ENCODE results near the gene IL17RB.

The IL17RB gene

DNA sequence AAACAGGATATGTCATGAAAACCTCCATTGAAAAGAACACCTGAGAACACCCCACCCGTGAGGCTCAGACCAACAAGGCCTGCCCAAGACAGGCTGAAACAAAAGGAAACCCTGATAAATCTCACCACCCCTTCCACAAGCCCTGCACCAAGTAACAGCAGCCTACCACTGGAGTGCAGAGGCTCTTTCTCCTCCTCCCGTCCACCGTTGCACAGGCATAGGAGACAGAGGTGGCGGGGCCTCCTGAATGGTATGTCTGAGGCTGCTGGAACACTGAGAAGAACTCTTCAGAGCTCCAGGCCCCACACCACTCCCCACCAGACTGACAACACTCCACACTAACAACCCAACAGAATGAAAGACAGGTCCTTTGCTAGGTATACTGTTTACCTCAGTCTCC is 21.6 kb upstream of the IL17RB start:
- DNase-seq (ENCODE audit: low spot score), result no peak
- TF ChIP-seq, protein P1, sequence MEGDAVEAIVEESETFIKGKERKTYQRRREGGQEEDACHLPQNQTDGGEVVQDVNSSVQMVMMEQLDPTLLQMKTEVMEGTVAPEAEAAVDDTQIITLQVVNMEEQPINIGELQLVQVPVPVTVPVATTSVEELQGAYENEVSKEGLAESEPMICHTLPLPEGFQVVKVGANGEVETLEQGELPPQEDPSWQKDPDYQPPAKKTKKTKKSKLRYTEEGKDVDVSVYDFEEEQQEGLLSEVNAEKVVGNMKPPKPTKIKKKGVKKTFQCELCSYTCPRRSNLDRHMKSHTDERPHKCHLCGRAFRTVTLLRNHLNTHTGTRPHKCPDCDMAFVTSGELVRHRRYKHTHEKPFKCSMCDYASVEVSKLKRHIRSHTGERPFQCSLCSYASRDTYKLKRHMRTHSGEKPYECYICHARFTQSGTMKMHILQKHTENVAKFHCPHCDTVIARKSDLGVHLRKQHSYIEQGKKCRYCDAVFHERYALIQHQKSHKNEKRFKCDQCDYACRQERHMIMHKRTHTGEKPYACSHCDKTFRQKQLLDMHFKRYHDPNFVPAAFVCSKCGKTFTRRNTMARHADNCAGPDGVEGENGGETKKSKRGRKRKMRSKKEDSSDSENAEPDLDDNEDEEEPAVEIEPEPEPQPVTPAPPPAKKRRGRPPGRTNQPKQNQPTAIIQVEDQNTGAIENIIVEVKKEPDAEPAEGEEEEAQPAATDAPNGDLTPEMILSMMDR (IDR thresholded peaks at IDR 0.05; ENCODE audit: extremely low read depth, missing control alignments), result no peak

DNA sequence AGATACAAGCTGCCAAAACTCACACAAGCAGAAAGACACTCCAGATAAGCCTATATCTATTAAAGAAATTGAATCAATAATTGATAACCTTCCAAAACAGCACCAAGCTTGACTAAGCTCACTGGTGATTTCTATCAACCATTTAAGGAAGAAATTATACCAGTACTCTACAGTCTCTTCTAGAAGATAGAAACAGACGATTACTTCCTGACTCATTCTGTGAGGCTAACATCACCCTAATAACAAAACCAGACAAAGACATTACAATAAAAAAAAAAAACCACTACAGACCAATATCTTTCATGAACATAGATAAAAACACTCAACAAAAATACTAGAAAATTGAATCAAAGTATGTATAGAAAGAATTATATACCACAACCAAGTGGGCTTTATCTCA is 20.3 kb upstream of the IL17RB start:
- TF ChIP-seq, protein P1 (IDR thresholded peaks at IDR 0.05; ENCODE audit: extremely low read depth, missing control alignments), result no peak
- DNase-seq (ENCODE audit: low spot score), result no peak

DNA sequence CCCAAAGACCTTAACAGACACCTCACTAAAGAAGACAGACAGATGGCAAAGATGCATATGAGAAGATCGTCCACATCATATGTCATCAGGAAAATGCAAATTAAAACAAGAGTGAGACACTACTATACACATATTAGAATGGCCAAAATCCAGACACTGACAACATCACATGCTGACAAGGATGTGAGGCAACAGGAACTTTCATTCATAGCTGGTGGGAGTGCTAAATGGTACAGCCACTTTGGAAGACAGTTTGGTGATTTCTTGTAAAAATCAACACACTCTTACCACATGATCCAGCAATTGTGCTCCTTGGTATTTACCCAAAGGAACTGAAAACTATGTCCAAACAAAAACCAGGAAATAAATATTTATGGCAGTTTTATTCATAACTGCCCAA is 17.8 kb upstream of the IL17RB start:
- DNase-seq (ENCODE audit: low spot score), result no peak
- TF ChIP-seq, protein P1 (IDR thresholded peaks at IDR 0.05; ENCODE audit: extremely low read depth, missing control alignments), result no peak

DNA sequence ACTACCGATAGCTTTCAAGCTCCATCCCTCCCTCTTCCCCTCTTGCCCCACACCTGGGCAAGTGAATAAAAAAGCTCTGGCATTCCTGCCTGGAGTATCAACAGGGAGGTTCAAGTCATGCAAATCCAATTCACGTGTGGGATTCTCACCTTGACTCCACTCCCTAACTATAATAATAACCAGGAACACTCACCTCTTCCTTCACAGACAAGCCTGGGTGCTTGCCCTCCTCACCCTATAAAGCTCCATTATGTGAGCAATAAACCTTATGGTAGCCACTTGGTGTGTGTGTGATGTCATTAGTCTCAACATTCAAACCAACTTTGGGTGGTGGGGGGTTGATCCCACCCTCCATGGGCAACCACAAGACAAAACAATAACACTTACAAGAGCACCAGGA is 16.8 kb upstream of the IL17RB start:
- TF ChIP-seq, protein P1 (IDR thresholded peaks at IDR 0.05; ENCODE audit: extremely low read depth, missing control alignments), result no peak
- DNase-seq (ENCODE audit: low spot score), result no peak

DNA sequence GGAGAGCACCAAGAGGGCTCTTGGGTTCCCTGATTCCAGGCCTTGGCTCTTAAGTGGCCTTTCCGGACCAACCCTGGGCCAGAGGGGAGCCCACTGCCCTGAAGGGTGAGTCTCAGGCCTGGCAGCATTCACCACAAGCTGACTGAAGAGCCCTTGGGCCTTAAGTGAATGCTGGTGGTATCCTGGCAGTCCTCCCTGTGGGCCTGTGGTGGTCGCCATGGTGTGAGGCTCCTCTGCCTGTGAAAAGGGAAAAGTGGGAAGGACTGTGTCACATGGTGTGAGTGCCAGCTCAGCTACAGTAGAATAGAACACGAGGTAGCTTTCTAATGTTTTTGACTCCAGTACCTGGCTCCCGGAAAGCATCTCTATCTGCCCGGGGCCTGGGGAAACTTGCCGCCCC is 15.4 kb upstream of the IL17RB start:
- DNase-seq (ENCODE audit: low spot score), result no peak
- TF ChIP-seq, protein P1 (IDR thresholded peaks at IDR 0.05; ENCODE audit: extremely low read depth, missing control alignments), result no peak

DNA sequence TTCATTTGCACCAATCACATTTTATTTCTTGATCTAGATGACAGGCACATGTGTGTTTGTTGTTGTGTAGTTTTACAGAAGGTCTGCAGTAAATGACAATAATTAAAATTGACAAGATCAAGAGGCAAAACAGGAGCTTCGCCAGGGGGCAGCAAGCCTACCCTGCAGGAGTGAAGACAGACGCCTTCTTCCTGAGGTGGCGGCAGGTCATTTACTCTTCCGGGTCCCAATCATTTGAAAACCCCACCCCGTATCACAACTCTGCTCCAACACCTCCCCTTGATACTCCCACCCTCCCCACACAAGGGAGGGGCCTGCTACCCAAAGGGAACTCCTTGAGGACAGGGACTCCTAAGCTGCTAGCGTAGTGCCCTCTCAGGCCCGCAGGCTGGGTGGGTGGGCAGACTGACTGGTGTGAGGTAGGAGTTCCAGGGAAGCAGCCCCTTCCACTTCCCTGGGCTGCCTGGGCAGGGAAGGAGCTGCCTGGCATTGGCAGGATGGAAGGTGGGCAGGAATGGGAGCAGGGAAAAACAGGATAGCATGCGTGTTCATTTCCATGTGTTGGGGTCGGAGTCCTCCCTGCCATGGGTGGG is 13.2 kb upstream of the IL17RB start:
- TF ChIP-seq, protein P1 (IDR thresholded peaks at IDR 0.05; ENCODE audit: extremely low read depth, missing control alignments), result no peak
- DNase-seq (ENCODE audit: low spot score), result no peak

DNA sequence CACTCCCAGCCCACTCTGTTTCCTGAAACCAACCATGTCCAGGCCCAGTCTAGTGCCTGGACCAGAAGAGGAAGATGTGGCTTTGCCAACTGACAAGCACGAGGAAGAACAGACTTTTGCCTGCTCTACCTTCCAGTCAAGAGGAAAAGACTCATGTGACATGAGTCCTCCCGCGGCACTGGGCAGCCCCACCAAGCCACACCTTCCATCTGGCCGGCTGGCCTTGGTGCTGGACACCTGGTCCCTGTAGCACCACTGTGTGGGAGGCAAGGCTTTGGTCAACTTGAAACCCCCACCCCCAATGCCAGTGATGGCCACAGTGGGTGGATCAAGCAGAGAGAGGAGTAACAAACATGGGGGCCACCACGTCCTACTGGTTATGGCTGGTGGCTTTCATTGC is 12.7 kb upstream of the IL17RB start:
- DNase-seq (ENCODE audit: low spot score), result no peak
- TF ChIP-seq, protein P1 (IDR thresholded peaks at IDR 0.05; ENCODE audit: extremely low read depth, missing control alignments), result no peak
